SJSA1 (cell line): ENCODE data around the gene PDRG1. TPM values are rescaled to one million over a fixed set of nuclear protein-coding genes. Genes with fewer than 3 reads are reported as not detected.
A peak's percentile ranks its signal among the peaks of the same experiment; 100 is the strongest.

ENCODE experiments used
- DNase-seq, 2 experiments: peaks; one replicate each; pipeline ENCODE4 v3.0.0-alpha.2; 2015 to 2020; ENCODE audit warnings: low spot score in 2 of 2, low read depth in 1 of 2
- H3K27ac ChIP-seq: fragments of 250-450 bp; sonication (Bioruptor Pico); 2 replicates; pipeline ENCODE4 v1.5.1; 2020; ENCODE audit warnings: mild to moderate bottlenecking, moderate library complexity
- H3K27me3 ChIP-seq: fragments of 250-450 bp; sonication (Bioruptor Pico); replicated peaks from 2 replicates; pipeline ENCODE4 v1.5.1; 2020; ENCODE audit warnings: mild to moderate bottlenecking, moderate library complexity
- H3K36me3 ChIP-seq: fragments of 250-450 bp; sonication (Bioruptor Pico); 2 replicates; pipeline ENCODE4 v1.5.1; 2020; ENCODE audit warnings: mild to moderate bottlenecking
- H3K4me1 ChIP-seq: fragments of 250-450 bp; sonication (Bioruptor Pico); replicated peaks from 2 replicates; pipeline ENCODE4 v1.6.1; 2021; ENCODE audit warnings: mild to moderate bottlenecking
- H3K4me3 ChIP-seq: fragments of 250-450 bp; sonication (Bioruptor Pico); 2 replicates; pipeline ENCODE4 v1.5.1; 2020; ENCODE audit warnings: mild to moderate bottlenecking
- H3K9me3 ChIP-seq: fragments of 250-450 bp; sonication (Bioruptor Pico); replicated peaks from 2 replicates; pipeline ENCODE4 v1.5.1; 2020; ENCODE audit warnings: mild to moderate bottlenecking
- total RNA-seq: library from RNA; depleted of rRNA; stranded (reverse); fragments of >200 nt; shearing (Covaris generic); gene quantifications from 2 replicates; pipeline ENCODE4 v1.2.3, GENCODE V29; 2014; rRNA removed

PDRG1 gene
- total RNA-seq, 1 experiment from 2014 or later, result 13.4 TPM

GRCh38 chr20:31894980-31895675, 56.7 kb downstream of the PDRG1 start:
- Histone ChIP-seq H3K4me1 (no peaks in the 10 kb centered on the region), H3K27me3 (peaks cover 2% of the 10 kb centered on the region; the same call in 1 of the 2 replicates), H3K27ac (no peak overlapping the region), H3K36me3 (no peaks in the 10 kb centered on the region), H3K9me3 (no peaks in the 10 kb centered on the region), H3K4me3 (no peak overlapping the region)
- DNase-seq, result peak in 1 of 2 experiments; percentile 40

Other genes with a start within 250 kb of the PDRG1 start
- 103 and 106 TPM in 2 replicates for gene BCL2L1, start 229.2 kb downstream of the PDRG1 start, total RNA-seq
- 212 and 238 TPM in 2 replicates for gene TPX2, start 212.8 kb downstream of the PDRG1 start, total RNA-seq
- gene MYLK2, start 132.7 kb downstream of the PDRG1 start, total RNA-seq, result 0.82 and 1.0 TPM in 2 replicates
- gene FOXS1, start 106.4 kb downstream of the PDRG1 start, total RNA-seq, result 0.25 and 1.5 TPM in 2 replicates
- 1.5 and 3.4 TPM in 2 replicates for gene DUSP15, start 81.5 kb downstream of the PDRG1 start, total RNA-seq
- not detected in 2 replicates for gene TTLL9, start 81.4 kb downstream of the PDRG1 start, total RNA-seq
- not detected in 2 replicates for gene XKR7, start 16.1 kb upstream of the PDRG1 start, total RNA-seq
- gene CCM2L, start 58.4 kb upstream of the PDRG1 start, total RNA-seq, result not detected in 2 replicates
- gene HCK, start 100.2 kb upstream of the PDRG1 start, total RNA-seq, result not detected in 2 replicates
- gene TM9SF4, start 157.7 kb upstream of the PDRG1 start, total RNA-seq, result 18.4 and 26.9 TPM in 2 replicates